GM18520 (cell line): Measurements from ENCODE around the gene IPCEF1.

ENCODE experiments used
- ATAC-seq: cut with Tn5 transposase; IDR thresholded peaks from one replicate; pipeline ENCODE4 v1.9.1; 2021; ENCODE audit not compliant: unreplicated experiment

Gene IPCEF1

GRCh38 chr6:154373971-154374370 lies 17.4 kb upstream of the IPCEF1 start:
- no peak for ATAC-seq

DNA sequence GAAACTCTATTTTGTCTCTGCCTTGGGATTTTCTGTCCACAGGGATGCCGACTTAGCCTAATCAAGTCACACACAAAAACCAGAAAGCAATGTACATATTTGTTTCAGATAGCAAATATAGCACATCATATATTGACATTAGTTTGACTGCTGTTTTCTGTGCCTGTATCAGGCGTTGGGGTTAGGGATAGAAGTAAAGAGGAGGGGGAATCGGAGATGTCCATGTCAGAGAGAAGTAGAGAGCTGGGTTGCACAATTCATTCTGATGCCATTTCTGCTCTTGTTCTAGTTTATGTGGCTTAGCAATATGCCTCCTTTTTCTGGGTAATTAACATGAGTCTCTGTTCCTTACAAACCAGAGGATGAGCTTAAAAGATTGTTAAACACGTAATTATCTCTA lies 14.7 kb upstream of the IPCEF1 start:
- ATAC-seq: no peak

- ATAC-seq: no peak
Measured at GRCh38 chr6:154370545-154370944, 13.9 kb upstream of the IPCEF1 start.

GRCh38 chr6:154367839-154368695 lies 11.5 kb upstream of the IPCEF1 start:
- ATAC-seq: no peak

DNA sequence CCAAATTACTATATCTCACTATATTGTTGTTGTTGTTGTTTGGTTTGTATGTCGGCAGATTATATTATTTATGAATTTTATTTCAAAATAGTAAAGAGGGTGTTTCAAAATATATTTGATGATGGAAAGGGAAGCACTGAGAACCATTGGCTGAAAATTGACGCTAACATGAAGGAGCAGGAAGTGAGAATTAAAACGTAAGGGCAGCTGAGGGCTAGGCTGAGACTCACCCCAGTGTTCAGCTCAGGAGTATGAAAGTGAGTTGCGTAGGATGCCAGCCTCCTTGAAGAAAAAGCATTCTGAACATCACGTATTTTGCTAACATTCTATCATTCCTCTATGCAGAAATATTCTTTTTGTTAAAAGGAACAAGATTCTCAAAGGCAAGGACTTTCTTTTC lies 10.7 kb upstream of the IPCEF1 start:
- ATAC-seq: no peak

DNA sequence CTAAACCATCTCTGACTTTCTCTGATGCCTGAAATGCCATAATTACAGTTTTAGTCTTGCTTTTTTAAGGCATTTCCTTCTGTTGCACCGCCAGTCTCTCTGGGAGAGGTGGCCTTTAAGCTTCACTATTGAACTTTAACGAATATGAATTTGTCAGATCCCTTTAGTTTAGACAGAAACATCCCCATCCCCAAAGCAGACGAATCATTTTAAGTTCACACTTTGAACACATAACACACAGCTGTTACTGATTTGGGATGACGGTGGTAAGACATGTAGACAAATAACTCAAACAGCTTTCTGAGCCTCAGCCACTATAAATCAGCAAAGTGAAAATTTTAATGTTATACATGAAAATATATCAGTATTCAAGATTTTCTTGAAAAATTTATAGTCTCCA lies 7.2 kb upstream of the IPCEF1 start:
- no peak for ATAC-seq

DNA sequence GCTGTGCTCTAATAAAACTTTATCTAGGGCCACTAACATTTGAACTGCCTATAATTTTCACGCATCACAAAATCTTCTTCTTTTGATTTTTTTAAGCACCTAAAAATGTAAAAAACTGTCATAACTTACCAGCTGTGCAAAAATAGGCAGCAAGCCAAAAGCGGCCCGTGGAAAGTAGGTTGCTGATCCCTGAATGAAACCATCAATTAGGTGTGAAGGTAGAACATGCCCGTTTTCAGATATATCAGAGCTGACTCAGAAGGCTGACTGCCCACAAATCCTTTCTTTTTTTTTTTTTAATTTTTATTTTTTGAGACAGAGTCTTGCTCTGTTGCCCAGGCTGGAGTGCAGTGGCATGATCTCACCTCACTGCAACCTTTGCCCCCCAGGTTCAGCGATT lies 4.9 kb upstream of the IPCEF1 start:
- ATAC-seq: no peak

DNA sequence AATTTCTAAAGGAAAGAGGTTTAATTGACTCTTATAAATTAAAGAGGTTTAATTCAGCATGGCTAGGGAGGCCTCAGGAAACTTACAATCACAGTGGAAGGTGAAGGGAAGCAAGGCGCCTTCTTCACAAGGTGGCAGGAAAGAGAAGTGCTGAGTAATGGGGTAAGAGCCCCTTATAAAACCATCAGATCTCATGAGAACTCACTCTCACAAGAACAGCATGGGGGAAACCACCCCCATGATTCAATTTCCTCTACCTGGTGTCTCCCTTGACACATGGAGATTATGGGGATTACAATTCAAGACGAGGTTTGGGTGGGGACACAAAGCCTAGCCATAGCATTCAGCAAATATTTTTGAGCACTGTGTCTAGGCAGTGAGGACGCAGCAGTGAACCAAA lies 3.9 kb upstream of the IPCEF1 start:
- no peak for ATAC-seq

DNA sequence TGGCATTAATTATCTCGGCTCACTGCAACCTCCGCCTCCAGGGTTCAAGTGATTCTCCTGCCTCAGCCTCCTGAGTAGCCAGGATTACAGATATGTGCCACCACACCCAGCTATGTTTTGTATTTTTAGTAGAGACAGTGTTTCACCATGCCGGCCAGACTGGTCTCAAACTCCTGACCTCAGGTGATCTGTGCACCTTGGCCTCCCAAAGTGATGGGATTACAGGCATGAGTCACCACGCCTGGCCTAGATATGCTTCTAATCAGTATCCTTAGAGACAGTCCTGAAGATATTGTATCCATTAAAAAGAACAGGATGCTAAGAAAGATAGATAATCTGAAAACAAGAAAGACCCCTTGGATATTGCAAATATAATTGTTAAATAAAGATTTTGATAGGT lies 3.1 kb upstream of the IPCEF1 start:
- ATAC-seq: no peak

DNA sequence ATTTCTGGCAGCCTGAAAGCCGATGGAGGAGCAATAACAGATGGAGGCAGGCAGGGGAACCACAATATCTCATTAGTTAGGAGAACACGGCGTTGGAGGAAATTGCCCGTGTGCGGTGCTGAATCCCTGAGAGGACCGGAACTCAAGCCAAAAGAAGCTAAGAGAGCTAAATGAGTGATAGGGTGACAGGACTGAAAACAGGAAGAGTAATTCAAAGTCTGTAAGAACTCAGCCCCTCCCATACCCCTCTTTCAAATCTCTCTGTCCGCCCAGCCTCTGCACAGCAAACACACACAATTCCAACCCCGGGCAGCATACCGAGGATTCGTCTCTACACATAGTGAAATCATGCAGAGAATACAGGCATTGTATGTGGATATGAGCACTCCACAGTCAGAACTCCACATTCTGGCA lies 2.6 kb upstream of the IPCEF1 start:
- no peak for ATAC-seq

GRCh38 chr6:154358019-154358545 lies 1.5 kb upstream of the IPCEF1 start:
- ATAC-seq: no peak

DNA sequence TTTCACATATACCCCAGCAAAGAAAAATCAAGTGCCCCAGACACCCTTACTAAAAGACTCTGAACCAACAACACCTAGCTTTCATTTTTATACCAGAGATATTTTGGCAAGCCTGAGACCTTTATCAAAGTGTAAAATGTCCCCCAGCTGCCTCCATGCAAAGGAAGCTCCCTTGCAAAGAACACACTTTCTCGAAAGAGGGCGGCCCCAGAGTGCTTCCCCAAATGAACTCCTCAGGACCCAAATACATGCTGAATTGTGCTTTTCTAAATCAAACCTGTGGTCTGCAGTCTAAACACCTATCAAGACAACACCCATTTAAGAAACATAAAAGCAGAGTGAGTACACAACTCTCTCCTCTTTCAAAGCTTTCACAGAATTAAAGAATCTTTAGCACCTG lies 490 bp downstream of the IPCEF1 start:
- no peak for ATAC-seq

GRCh38 chr6:154354265-154354777 lies 2.3 kb downstream of the IPCEF1 start:
- ATAC-seq: no peak

DNA sequence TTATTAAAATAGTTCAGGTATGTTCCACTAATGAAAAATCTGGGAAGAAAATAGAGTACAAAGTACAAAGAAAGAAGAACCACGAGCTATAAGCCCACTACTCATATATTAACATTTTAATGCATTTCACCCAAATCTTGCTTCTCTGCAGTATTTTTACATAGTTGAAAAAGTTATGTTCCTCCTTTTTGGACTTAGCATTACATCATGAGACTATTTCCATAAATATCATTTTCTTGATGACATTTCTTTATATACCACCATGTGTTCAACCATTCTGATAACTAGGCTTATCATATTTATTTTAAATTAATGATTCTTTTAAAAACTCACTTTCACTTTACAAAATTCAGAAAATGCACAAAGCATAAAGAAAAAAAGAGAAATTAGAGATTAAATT lies 3.0 kb downstream of the IPCEF1 start:
- no peak for ATAC-seq

GRCh38 chr6:154352898-154353585 lies 3.6 kb downstream of the IPCEF1 start:
- ATAC-seq: peak; percentile 56

GRCh38 chr6:154350293-154350692 lies 6.3 kb downstream of the IPCEF1 start:
- ATAC-seq: no peak

GRCh38 chr6:154347981-154348380 lies 8.6 kb downstream of the IPCEF1 start:
- no peak for ATAC-seq

DNA sequence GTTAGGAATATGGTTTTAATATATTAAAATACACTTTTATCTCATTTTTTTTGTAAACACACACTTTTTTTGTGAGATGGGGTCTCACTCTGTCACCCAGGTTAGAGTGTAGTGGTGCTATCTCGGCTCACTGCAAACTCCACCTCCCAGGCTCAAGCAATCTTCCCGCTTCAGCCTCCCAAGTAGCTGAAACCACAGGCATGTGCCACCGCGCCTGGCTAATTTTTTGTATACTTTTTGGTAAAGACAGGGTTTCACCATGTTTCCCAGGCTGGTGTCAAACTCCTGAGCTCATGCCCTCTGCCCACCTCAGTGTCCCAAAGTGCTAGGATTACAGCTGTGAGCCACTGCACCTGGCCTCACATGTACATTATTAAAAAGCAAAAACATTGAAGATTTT lies 10.8 kb downstream of the IPCEF1 start:
- no peak for ATAC-seq

DNA sequence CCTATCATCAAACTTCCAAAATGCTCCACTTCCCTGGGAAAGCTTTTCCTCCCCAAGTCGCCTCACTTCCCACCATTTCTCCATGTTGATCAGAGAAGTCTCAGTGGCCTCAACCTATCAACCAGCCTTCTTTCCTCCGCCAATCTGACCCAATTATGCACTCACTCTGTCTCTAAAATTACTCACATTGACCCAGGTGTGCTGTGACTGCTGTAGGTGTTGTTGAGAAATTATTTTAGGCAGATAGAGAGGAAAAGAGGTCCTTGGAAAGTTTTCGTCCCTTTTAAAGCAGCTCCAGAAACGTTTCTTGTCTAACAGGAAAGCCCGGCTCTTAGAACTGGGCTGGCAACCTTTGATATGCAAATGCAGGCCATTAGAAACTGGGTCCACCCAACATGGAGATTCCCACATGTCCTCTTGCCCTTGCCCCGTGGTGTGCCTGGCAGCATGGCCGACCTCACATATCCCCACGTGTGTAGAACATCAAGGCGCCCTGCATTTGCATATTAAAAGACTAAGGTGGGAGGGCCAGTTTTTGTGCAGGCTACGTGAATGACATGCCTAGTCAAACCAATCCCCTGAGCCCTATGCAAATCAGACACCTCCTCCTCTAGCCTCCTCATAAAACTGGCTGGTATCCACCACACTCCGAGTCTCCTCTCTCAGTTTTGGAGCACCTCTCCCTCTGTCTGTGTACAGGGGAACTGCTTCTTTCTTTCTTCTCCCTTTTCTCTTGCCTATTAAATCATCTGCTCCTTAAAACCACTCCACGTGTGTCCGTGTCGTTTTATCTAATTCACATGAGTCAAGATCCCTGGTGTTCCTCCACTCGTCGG lies 12.9 kb downstream of the IPCEF1 start:
- ATAC-seq: no peak

- ATAC-seq: no peak
Measured at GRCh38 chr6:154341871-154342270, 14.7 kb downstream of the IPCEF1 start.

DNA sequence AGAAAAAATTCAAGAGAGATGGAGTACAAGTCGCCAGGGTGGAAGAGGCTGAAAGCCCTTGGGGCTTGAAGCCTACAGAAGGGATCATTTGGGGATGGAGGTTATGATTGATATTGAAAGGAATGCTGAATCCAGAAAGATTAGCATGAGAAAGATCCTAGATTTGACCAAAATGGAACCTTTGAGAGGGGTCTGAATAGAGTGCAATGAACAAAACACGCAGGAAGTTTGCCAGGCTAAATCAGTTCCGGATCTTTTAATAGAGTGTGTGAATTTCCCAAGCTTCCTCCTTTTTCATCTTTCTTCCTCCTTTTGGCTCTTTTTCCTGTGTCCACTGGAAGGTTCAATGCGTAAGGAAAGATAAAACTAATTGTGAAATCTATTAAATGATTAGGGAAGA lies 15.3 kb downstream of the IPCEF1 start:
- ATAC-seq: no peak
